Measurements from ENCODE around the gene SCFD2.
"Not testable (repeated sequence)": the region's sequence is repeated elsewhere in the genome, so short reads cannot be mapped to it uniquely, and the experiment has no call there.

Gene SCFD2

DNA sequence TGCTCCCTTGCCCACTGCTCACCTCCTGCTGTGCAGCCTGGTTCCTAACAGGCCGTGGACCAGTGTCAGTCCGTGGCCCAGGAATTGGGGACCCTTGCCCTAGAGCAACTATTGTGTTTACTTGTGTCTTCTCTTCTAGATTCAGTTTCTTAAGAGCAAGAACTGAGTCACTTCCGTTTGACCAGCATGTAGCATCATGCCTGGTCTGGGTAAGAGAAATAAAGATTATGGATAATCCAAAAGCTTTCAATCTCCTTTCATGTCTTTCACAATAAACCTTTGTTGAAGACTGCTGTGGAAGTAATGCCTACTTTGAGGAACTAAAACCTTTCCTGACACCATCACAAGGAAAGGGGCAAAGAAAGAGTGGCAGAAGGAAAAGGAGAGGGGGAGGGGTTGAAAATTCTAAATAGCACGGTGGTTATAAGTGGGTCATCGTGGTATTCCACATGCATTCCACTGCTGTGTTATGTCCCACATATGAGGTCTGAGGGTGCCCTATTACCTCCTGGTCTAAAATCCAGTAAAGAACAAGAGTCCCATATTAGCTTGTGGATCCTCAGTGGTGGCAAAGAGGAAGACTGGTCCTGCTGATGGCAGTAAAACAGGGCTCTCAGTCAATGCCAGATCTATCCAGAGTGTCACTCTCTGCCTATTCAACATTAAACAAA, 370.4 kb downstream of the SCFD2 start:
- Histone ChIP-seq H3K36me3 (replicated peaks; ENCODE audit: low read depth, low read length) (no peaks in the 10 kb centered on the region), H3K79me2 (ENCODE audit: low read length) (no peaks in the 10 kb centered on the region), H3K4me3 (ENCODE audit: low read length) (no peak overlapping the region), H2AFZ (ENCODE audit: low read depth, low read length) (no peak overlapping the region), H3K9me3 (ENCODE audit: insufficient read depth, low read length) (no peaks in the 10 kb centered on the region), H3K27ac (ENCODE audit: low read length) (no peak overlapping the region), H3K4me2 (ENCODE audit: low read length) (no peak overlapping the region), H3K9ac (ENCODE audit: low read length) (no peak overlapping the region), H4K20me1 (ENCODE audit: insufficient read depth, low read length) (no peaks in the 10 kb centered on the region), H3K27me3 (ENCODE audit: low read depth, low read length) (no peaks in the 10 kb centered on the region), H3K4me1 (ENCODE audit: low read length) (no peaks in the 10 kb centered on the region)
- no peak for TF ChIP-seq EZH2phosphoT487 (IDR thresholded peaks at IDR 0.05; ENCODE audit: low read depth)
- TF ChIP-seq, protein P1, sequence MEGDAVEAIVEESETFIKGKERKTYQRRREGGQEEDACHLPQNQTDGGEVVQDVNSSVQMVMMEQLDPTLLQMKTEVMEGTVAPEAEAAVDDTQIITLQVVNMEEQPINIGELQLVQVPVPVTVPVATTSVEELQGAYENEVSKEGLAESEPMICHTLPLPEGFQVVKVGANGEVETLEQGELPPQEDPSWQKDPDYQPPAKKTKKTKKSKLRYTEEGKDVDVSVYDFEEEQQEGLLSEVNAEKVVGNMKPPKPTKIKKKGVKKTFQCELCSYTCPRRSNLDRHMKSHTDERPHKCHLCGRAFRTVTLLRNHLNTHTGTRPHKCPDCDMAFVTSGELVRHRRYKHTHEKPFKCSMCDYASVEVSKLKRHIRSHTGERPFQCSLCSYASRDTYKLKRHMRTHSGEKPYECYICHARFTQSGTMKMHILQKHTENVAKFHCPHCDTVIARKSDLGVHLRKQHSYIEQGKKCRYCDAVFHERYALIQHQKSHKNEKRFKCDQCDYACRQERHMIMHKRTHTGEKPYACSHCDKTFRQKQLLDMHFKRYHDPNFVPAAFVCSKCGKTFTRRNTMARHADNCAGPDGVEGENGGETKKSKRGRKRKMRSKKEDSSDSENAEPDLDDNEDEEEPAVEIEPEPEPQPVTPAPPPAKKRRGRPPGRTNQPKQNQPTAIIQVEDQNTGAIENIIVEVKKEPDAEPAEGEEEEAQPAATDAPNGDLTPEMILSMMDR (IDR thresholded peaks at IDR 0.05; ENCODE audit: low read depth, low read length), result no peak

- Histone ChIP-seq H3K9ac (ENCODE audit: low read length) (no peak overlapping the region), H3K27me3 (ENCODE audit: low read depth, low read length) (no peaks in the 10 kb centered on the region), H4K20me1 (ENCODE audit: insufficient read depth, low read length) (no peaks in the 10 kb centered on the region), H3K4me1 (ENCODE audit: low read length) (no peaks in the 10 kb centered on the region), H3K9me3 (ENCODE audit: insufficient read depth, low read length) (no peaks in the 10 kb centered on the region), H2AFZ (ENCODE audit: low read depth, low read length) (no peak overlapping the region), H3K36me3 (replicated peaks; ENCODE audit: low read depth, low read length) (no peaks in the 10 kb centered on the region), H3K27ac (ENCODE audit: low read length) (no peak overlapping the region), H3K4me2 (ENCODE audit: low read length) (no peak overlapping the region), H3K4me3 (ENCODE audit: low read length) (no peak overlapping the region), H3K79me2 (ENCODE audit: low read length) (no peaks in the 10 kb centered on the region)
- TF ChIP-seq EZH2phosphoT487 (IDR thresholded peaks at IDR 0.05; ENCODE audit: low read depth), result no peak
- TF ChIP-seq, protein P1 (IDR thresholded peaks at IDR 0.05; ENCODE audit: low read depth, low read length), result no peak
Observed at GRCh38 chr4:52994567-52994966, 371.3 kb downstream of the SCFD2 start.

DNA sequence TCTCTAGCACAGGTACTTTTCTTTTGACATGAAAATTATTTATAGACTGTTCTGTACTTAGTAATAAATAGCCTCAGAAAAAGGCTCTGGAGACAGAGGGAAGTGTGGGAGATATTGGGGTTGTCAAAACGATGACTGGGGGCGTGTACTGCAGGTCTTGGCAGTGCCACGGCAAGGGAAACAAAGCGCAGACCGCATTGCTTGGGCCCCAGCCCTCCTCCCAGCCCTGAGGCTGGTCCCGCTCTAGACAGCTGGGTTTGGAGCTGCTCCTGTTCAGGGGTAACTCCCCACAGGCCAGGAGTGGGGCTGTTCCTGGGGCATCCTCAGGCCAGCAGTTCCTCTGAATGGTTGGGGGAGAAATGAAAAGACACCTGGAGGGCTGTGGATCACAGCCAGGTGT, 372.1 kb downstream of the SCFD2 start:
- Histone ChIP-seq H3K79me2 (ENCODE audit: low read length) (no peaks in the 10 kb centered on the region), H3K4me3 (ENCODE audit: low read length) (no peak overlapping the region), H3K4me1 (ENCODE audit: low read length) (no peaks in the 10 kb centered on the region), H3K36me3 (replicated peaks; ENCODE audit: low read depth, low read length) (no peaks in the 10 kb centered on the region), H4K20me1 (ENCODE audit: insufficient read depth, low read length) (no peaks in the 10 kb centered on the region), H3K27ac (ENCODE audit: low read length) (no peak overlapping the region), H3K9me3 (ENCODE audit: insufficient read depth, low read length) (no peaks in the 10 kb centered on the region), H2AFZ (ENCODE audit: low read depth, low read length) (no peak overlapping the region), H3K4me2 (ENCODE audit: low read length) (no peak overlapping the region), H3K9ac (ENCODE audit: low read length) (no peak overlapping the region), H3K27me3 (ENCODE audit: low read depth, low read length) (no peaks in the 10 kb centered on the region)
- TF ChIP-seq, protein P1 (IDR thresholded peaks at IDR 0.05; ENCODE audit: low read depth, low read length), result no peak
- no peak for TF ChIP-seq EZH2phosphoT487 (IDR thresholded peaks at IDR 0.05; ENCODE audit: low read depth)

GRCh38 chr4:52992551-52992950, 373.3 kb downstream of the SCFD2 start:
- H3K4me2 ChIP-seq (ENCODE audit: low read length); H3K4me1 ChIP-seq (ENCODE audit: low read length); H3K36me3 ChIP-seq (replicated peaks; ENCODE audit: low read depth, low read length); H3K9ac ChIP-seq (ENCODE audit: low read length); H3K4me3 ChIP-seq (ENCODE audit: low read length); H3K79me2 ChIP-seq (ENCODE audit: low read length); H3K9me3 ChIP-seq (ENCODE audit: insufficient read depth, low read length); H2AFZ ChIP-seq (ENCODE audit: low read depth, low read length); H3K27me3 ChIP-seq (ENCODE audit: low read depth, low read length); H4K20me1 ChIP-seq (ENCODE audit: insufficient read depth, low read length); H3K27ac ChIP-seq (ENCODE audit: low read length): not testable (repeated sequence)
